Parathyroid adenoma (tissue), 2 donors: Measurements from ENCODE around the gene FAM20C.

Source experiments
- H2AFZ ChIP-seq: fragments of 300-600 bp; sonication (generic); one replicate; pipeline ENCODE4 v1.7.0; 2017; ENCODE audit warnings: antibody characterized with exemption, mild to moderate bottlenecking
- H3K27ac ChIP-seq: fragments of 300-600 bp; sonication (generic); one replicate; pipeline ENCODE4 v1.7.0; 2017
- H3K27me3 ChIP-seq: fragments of 300-600 bp; sonication (generic); one replicate; pipeline ENCODE4 v1.7.0; 2017; ENCODE audit warnings: low read length; ENCODE audit not compliant: control insufficient read depth, insufficient read depth
- H3K36me3 ChIP-seq: fragments of 300-600 bp; sonication (generic); one replicate; pipeline ENCODE4 v1.7.0; 2017; ENCODE audit warnings: low read length; ENCODE audit not compliant: control insufficient read depth, insufficient read depth
- H3K4me1 ChIP-seq: fragments of 300-600 bp; sonication (generic); one replicate; pipeline ENCODE4 v1.7.0; 2017; ENCODE audit warnings: control low read depth
- H3K4me2 ChIP-seq: fragments of 300-600 bp; sonication (generic); one replicate; pipeline ENCODE4 v1.7.0; 2017; ENCODE audit warnings: low read length
- H3K4me3 ChIP-seq: fragments of 300-600 bp; sonication (generic); one replicate; pipeline ENCODE4 v1.7.0; 2017; ENCODE audit warnings: low read depth, low read length
- H3K79me2 ChIP-seq: fragments of 300-600 bp; sonication (generic); one replicate; pipeline ENCODE4 v1.7.0; 2017; ENCODE audit warnings: control low read depth
- H3K9ac ChIP-seq: fragments of 300-600 bp; sonication (generic); one replicate; pipeline ENCODE4 v1.7.0; 2017; ENCODE audit warnings: mild to moderate bottlenecking
- H3K9me3 ChIP-seq: fragments of 300-600 bp; sonication (generic); one replicate; pipeline ENCODE4 v1.7.0; 2017; ENCODE audit warnings: low read length; ENCODE audit not compliant: control insufficient read depth
- TF ChIP-seq, protein P1 (sequence below): fragments of 300-600 bp; sonication (generic); IDR thresholded peaks from one replicate; pipeline ENCODE4 v1.7.0; 2017; ENCODE audit warnings: antibody characterized with exemption, mild to moderate bottlenecking
- donor health status: primary hyperparathyroidism.

The FAM20C gene

DNA sequence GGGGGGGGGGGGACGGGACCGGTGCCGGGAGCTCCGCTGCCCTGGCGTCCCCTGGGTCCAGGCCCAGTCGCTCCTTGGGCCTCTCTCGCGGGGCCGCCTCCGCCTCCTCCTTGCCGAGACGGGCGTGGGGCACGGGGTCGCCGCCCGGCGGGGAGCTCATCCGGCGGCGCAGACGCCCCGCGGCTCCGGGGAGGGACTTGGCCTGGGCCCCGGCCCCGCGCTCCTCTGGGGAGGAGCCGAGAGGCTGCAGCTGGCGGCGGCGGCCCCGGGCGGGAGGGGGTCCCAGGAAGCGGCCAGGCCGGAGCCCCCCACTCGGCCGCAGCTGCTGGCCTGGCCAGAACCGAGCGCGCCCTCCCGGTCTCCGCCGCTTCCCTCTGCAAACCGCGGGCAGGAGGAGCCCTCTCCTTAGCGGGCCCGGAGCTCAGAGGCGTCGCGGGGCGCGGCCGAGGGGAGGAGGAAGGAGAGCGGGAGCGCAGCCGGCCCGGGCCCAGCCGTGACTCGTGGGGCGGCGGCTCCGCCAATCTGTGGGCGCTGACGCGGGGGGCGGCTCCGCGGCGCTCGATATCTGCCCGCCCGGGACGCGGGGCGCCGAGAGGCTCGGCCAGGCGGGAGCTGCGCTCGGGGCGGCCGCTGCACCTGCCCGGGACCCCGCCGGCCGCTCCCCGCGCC lies at the start of gene FAM20C:
TSS of gene FAM20C (plus strand) at position 591 of the 669 bp plus-strand sequence. CDS start 629 bp downstream, outside the sequence.
- TF ChIP-seq, protein P1, sequence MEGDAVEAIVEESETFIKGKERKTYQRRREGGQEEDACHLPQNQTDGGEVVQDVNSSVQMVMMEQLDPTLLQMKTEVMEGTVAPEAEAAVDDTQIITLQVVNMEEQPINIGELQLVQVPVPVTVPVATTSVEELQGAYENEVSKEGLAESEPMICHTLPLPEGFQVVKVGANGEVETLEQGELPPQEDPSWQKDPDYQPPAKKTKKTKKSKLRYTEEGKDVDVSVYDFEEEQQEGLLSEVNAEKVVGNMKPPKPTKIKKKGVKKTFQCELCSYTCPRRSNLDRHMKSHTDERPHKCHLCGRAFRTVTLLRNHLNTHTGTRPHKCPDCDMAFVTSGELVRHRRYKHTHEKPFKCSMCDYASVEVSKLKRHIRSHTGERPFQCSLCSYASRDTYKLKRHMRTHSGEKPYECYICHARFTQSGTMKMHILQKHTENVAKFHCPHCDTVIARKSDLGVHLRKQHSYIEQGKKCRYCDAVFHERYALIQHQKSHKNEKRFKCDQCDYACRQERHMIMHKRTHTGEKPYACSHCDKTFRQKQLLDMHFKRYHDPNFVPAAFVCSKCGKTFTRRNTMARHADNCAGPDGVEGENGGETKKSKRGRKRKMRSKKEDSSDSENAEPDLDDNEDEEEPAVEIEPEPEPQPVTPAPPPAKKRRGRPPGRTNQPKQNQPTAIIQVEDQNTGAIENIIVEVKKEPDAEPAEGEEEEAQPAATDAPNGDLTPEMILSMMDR: no peak
- Histone ChIP-seq H3K27ac (no peak within 1 kb of the TSS), H3K4me3 (peak within 1 kb of the TSS; percentile 46), H3K79me2 (peaks cover 3% of the 10 kb centered on the region), H3K4me1 (peaks cover 6% of the 10 kb centered on the region), H3K4me2 (peak within 1 kb of the TSS; percentile 76), H3K9ac (no peak within 1 kb of the TSS), H3K36me3 (no peaks in the 10 kb centered on the region), H3K27me3 (no peaks in the 10 kb centered on the region), H2AFZ (peak within 1 kb of the TSS; percentile 84), H3K9me3 (no peaks in the 10 kb centered on the region)

DNA sequence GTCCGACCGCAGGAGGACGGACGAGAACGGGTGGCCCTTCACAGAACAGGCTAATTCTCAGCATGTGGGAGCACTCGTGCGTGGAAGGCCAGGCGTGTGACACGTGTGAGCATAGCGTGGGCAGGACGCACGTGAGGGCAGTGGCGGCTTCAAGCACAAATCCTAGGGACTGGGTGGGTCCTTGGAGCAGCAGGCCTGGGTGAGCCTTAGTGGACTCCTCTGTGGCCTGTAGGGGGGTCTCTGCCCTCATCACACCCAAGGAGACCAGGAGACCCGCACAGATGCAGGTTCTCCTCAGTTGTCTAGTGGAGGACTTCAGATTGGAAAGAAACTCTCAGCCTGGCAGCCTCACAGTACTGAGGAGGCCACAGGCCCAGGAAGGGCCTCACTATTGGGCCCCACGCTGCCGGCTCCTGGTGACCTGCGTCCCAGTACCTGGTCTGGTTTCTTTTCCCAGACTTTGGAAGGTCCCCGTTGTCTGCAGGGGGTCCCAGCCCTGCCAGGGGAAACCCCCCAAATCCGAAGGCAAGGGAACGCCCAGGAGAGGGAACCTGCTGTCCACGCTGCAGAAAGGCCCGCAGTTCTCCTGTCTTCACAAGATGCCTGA lies 49.1 kb upstream of the FAM20C start:
- no peak overlapping the region for H3K4me2 ChIP-seq
- no peaks in the 10 kb centered on the region for H3K9me3 ChIP-seq
- no peaks in the 10 kb centered on the region for H3K27me3 ChIP-seq
- H2AFZ ChIP-seq: no peak overlapping the region
- H3K4me1 ChIP-seq: no peaks in the 10 kb centered on the region
- no peaks in the 10 kb centered on the region for H3K36me3 ChIP-seq
- H3K27ac ChIP-seq: no peak overlapping the region
- TF ChIP-seq, protein P1: no peak
- H3K79me2 ChIP-seq: no peaks in the 10 kb centered on the region
- H3K9ac ChIP-seq: no peak overlapping the region
- no peak overlapping the region for H3K4me3 ChIP-seq

DNA sequence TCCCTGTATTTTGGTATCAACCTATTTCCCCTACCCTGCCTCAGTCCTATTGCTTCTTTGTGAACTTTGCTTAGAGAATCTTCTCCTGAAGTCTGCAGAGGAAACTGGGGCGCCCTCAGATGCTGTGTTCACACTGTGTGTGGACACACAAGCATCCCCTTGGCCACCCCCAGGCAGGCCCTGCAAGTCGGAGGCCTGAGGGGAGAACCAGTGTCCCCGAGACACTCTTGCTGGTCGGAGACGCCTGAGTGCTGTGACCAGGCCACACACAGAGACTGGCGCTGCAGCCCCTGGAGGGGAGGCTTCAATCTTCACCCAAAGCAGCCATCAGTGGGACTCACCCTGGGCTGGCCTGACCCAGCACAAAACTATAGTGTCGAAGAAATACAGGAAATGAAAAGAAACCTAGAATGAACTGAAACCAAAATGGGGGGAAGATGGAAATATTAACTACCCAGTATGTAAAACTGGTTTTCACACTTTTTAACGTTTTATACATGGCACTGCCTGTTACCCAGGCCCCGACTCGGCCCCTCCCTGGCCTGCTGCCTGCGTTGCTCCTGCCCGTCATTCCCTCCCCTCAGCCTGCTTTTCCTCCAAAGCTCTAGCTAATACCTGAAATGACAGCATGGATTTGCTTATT lies 48.4 kb upstream of the FAM20C start:
- no peak overlapping the region for H3K4me2 ChIP-seq
- no peak overlapping the region for H2AFZ ChIP-seq
- no peaks in the 10 kb centered on the region for H3K79me2 ChIP-seq
- no peaks in the 10 kb centered on the region for H3K27me3 ChIP-seq
- H3K9ac ChIP-seq: no peak overlapping the region
- H3K4me1 ChIP-seq: no peaks in the 10 kb centered on the region
- H3K36me3 ChIP-seq: no peaks in the 10 kb centered on the region
- no peaks in the 10 kb centered on the region for H3K9me3 ChIP-seq
- no peak overlapping the region for H3K27ac ChIP-seq
- no peak overlapping the region for H3K4me3 ChIP-seq
- TF ChIP-seq, protein P1: no peak

DNA sequence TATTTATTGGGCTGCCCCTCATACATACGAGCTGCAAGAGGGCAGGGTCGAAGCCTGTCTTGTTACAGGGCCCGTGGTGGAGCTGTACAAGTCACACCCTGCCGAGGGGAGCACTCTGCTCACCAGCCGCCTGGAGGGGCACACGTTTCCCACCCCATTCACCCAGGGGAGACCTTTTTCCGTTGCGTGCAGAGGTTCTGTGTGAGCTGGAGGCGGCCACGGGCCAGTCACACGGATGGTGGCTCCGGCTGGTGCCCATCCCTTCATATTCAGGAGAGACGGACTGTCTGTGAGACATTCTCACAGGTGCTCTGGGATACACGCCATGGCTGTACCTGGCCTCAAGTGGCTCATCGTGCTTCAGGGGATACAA lies 47.9 kb upstream of the FAM20C start:
- no peak overlapping the region for H3K9ac ChIP-seq
- H3K79me2 ChIP-seq: no peaks in the 10 kb centered on the region
- no peaks in the 10 kb centered on the region for H3K27me3 ChIP-seq
- H3K4me3 ChIP-seq: no peak overlapping the region
- H3K4me1 ChIP-seq: no peaks in the 10 kb centered on the region
- no peak overlapping the region for H2AFZ ChIP-seq
- TF ChIP-seq, protein P1: no peak
- no peak overlapping the region for H3K4me2 ChIP-seq
- no peaks in the 10 kb centered on the region for H3K36me3 ChIP-seq
- H3K27ac ChIP-seq: no peak overlapping the region
- no peaks in the 10 kb centered on the region for H3K9me3 ChIP-seq
